Stimulated activated CD8-positive, alpha-beta memory T cell treated with anti-CD3 and anti-CD28 coated beads, Interleukin-15, amount 100 ng/mL, for 4 hours (primary cell): ENCODE measurements around the gene EPO.
A peak's percentile ranks its signal among the peaks of the same experiment; 100 is the strongest.
"Not testable (repeated sequence)": the region's sequence is repeated elsewhere in the genome, so short reads cannot be mapped to it uniquely, and the experiment has no call there.

Source experiments
- DNase-seq, 2 donors: peaks; one replicate each; pipeline ENCODE4 v3.0.0-alpha.2; 2020; ENCODE audit warnings: low read depth in 2 of 2

The EPO gene

DNA sequence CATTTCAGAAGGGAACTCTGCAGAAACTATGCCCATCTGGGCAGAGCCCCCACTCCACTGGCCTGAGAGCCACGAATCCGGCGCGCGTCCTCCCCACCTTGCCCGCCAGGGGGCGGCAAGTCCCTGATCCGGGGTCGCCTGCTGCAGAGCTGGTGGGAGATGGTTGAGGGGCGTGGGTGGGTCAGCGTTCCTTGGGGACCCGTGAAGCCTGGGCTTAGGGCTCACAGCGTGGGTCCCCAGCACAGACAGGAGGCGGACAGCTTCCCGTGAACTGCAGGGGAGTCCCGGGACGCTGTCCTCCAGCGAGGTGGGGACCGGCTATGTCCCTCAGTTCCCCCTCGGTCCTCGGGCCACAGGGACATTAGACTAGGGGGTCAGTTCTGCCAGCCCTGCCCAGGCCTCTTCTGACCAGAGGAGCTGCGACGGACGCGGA, 14.9 kb upstream of the EPO start:
- DNase-seq = peak; percentile 54 to 57

GRCh38 chr7:100705753-100706671, 14.3 kb upstream of the EPO start, which contains the start of gene POP7:
POP7 (plus strand) TSS chr7:100706121; CDS start chr7:100706831, 710 bp downstream.
- DNase-seq = peak; percentile 97 to 98

GRCh38 chr7:100706672-100707311, 13.5 kb upstream of the EPO start:
- DNase-seq = no peak

DNA sequence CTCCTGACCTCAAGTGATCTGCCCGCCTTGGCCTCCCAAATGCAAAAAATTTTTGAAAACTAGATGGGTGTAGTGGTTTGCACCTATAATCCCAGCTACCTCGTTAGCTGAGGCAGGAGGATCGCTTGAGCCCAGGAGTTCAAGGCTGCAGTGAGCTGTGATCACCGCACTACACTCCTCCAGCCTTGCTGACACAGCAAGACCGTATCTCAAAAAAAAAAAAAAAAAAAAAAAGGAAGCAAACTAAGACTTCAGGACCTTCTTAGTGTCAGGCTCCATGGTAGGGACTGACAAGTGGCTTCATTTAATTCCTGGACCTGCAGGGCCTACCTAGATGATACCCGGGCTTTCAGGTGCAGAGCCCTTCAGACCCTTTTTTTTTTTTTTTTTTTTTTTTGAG, 11.9 kb upstream of the EPO start:
- no peak for DNase-seq

GRCh38 chr7:100710452-100710851, 9.8 kb upstream of the EPO start:
- no peak for DNase-seq

DNA sequence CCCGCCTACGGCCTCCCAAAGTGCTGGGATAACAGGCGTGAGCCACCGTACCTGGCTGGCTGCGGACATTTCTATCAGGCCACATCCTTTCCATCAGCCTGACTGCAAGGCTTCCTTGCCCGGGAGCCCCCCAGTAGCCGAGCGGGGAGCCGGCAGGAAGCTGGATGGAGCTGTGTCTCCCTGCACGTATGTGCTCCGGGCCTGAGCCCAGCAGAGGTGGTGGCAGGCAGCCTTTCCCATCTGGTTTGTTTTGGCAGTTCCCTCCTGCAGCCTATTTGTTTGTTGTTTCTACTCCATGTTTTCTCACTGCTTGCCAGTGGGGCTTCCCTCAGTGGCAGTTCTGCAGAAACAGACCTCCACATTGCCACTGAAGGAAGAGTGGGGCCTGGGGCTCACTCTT, 8.9 kb upstream of the EPO start:
- no peak for DNase-seq

DNA sequence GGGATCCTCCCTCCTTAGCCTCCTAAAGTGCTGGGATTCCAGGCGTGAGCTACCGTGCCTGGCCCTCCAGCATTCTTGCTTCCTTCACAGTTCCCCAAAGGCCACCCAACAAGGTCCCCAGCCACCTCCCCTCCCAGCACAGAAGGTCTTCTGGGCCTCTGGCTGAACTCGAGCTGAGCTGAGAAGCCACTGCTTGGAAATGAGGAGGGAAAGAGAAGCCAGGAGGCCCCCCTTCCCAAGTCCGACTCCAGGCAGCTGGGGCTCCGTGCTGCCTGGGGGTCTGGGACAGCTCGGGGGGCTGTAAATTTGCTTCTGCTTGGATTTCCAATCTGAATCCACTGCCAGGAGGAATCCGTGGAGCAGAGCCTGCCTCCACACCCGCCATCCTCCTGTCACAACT, 5.5 kb upstream of the EPO start:
- no peak for DNase-seq

GRCh38 chr7:100717073-100717472, 3.2 kb upstream of the EPO start:
- not testable (repeated sequence) for DNase-seq

- no peak for DNase-seq
These were observed 567 bp upstream of the EPO start for GRCh38 chr7:100719523-100720278.

GRCh38 chr7:100720671-100721504, 620 bp downstream of the EPO start:
- no peak for DNase-seq

GRCh38 chr7:100721505-100721812, 1.2 kb downstream of the EPO start:
- no peak for DNase-seq

DNA sequence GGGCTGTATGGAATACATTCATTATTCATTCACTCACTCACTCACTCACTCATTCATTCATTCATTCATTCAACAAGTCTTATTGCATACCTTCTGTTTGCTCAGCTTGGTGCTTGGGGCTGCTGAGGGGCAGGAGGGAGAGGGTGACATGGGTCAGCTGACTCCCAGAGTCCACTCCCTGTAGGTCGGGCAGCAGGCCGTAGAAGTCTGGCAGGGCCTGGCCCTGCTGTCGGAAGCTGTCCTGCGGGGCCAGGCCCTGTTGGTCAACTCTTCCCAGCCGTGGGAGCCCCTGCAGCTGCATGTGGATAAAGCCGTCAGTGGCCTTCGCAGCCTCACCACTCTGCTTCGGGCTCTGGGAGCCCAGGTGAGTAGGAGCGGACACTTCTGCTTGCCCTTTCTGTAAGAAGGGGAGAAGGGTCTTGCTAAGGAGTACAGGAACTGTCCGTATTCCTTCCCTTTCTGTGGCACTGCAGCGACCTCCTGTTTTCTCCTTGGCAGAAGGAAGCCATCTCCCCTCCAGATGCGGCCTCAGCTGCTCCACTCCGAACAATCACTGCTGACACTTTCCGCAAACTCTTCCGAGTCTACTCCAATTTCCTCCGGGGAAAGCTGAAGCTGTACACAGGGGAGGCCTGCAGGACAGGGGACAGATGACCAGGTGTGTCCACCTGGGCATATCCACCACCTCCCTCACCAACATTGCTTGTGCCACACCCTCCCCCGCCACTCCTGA, 2.4 kb downstream of the EPO start:
- no peak for DNase-seq

- no peak for DNase-seq
These were observed 3.5 kb downstream of the EPO start for GRCh38 chr7:100723732-100724275.

DNA sequence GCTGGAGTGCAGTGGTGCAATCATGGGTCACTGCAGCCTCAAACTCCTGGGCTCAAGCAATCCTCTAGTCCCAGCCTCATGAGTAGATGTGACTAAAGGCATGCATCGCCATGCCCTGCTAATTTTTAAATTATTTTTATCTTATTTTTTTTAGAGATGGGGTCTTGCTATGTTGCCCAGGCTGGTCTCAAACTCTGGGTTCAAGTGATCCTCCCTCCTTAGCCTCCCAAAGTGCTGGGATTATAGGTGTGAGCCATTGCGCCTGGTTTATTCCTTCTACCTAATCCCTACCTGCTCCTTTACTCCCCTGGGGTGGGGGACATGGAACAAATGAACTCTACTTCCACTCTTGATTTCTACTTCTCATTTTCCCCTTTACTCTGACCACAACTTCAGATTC, 4.1 kb downstream of the EPO start:
- not testable (repeated sequence) for DNase-seq

- DNase-seq = no peak
These were observed 6.9 kb downstream of the EPO start for GRCh38 chr7:100726996-100727761.

GRCh38 chr7:100728196-100728595, 7.9 kb downstream of the EPO start:
- DNase-seq = no peak

GRCh38 chr7:100730136-100730800, 10.0 kb downstream of the EPO start:
- no peak for DNase-seq

DNA sequence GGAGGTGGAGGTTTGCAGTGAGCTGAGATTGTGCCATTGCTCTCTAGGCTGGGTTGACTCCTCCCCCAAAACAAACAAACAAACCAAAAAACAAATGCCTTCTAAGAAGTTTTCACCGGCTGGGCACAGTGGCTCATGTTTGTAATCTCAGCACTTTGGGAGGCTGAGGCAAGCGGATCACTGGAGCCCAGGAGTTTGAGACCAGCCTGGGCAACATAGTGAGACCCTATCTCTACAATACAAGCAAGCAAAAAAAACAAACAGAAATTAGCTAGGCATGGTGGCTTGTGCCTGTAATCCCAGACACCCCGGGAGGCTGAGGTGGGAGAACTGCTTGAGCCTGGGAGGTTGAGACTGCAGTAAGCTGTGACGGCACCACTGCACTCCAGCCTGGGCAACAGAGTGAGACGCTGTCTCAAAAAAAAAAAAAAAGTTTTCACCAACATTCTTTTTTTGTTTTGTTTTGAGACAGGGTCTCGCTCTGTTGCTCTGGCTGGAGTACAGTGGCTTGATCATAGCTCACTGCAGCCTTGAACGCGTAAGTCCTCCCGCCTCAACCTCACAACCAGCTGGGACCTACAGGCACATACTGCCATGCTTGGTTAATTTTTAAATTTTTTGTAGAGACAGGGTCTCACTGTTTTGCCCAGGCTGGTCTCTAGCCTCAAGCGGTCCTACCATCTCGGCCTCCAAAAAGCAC, 11.8 kb downstream of the EPO start:
- DNase-seq = no peak

DNA sequence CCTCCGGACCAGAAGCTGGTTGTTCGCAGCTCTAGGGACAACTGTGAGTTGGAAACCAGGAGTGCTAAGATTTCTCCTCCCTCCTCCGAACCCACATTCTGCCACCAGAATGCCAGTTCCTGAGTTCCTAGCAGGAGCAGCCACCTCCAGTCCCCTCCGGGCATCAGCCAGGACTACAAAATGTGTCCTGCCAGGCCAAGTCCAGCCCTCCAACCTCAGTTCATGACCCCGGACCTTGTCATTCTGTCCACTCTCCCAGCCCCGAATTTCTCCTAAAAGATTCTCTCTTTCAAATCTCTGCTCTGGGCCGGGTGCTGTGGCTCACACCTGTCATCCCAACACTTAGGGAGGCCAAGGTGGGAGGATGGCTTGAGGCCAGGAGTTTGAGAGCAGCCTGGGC, 15.5 kb downstream of the EPO start:
- no peak for DNase-seq
